Spinal cord (tissue), 10 donors: ENCODE results near the gene AGTRAP. TPM values are rescaled to one million over a fixed set of nuclear protein-coding genes. Genes with fewer than 3 reads are reported as not detected.

ENCODE experiments used
- DNase-seq, 6 donors: peaks; one replicate each; pipeline versions ENCODE4 v3.0.0 to v3.0.0-alpha.2; 2013 to 2015; ENCODE audit warnings: low spot score in 6 of 6, low read depth in 4 of 6
- H3K27ac ChIP-seq: one replicate; pipeline ENCODE4 v1.5.1; 2013; ENCODE audit warnings: low read depth, low read length, control low read depth
- H3K27me3 ChIP-seq: one replicate; pipeline ENCODE4 v1.6.1; 2013; ENCODE audit warnings: low read length; ENCODE audit not compliant: control insufficient read depth, insufficient read depth
- H3K36me3 ChIP-seq: one replicate; pipeline ENCODE4 v1.6.1; 2013; ENCODE audit warnings: low read length; ENCODE audit not compliant: control insufficient read depth, insufficient read depth
- H3K4me1 ChIP-seq: one replicate; pipeline ENCODE4 v1.6.1; 2013; ENCODE audit warnings: low read length; ENCODE audit not compliant: control insufficient read depth, insufficient read depth
- H3K4me3 ChIP-seq: one replicate; pipeline ENCODE4 v1.5.1; 2013; ENCODE audit warnings: low read depth, low read length, control low read depth
- H3K9me3 ChIP-seq: one replicate; pipeline ENCODE4 v1.6.1; 2013; ENCODE audit warnings: low read length; ENCODE audit not compliant: control insufficient read depth, insufficient read depth
- WGBS: methylation state at CpG from one replicate; pipeline ENCODE4 v1.1.5; 2013; ENCODE audit warnings: missing lambda C conversion rate; ENCODE audit not compliant: insufficient coverage; 5-methylcytosine and 5-hydroxymethylcytosine counted together
- polyA plus RNA-seq, 2 donors: library from polyadenylated mRNA; unstranded; fragments of 120-200 nt; gene quantifications; one replicate each; pipeline ENCODE4 v1.2.1, GENCODE V29; 2013; ENCODE audit not compliant: insufficient read length in 2 of 2
- total RNA-seq, 2 donors: library from RNA; depleted of rRNA in 1 of 2; stranded (reverse); fragments of 120-200 nt in 1 of 2; fragments of >200 nt in 1 of 2; gene quantifications; one replicate each; pipeline versions ENCODE4 v1.2.3 to v1.2.4, GENCODE V29; 2013 to 2014
- donor health status: healthy.

AGTRAP gene
- total and polyA plus RNA-seq, 4 donors: 11.8 to 45.1 (median 21.7) TPM

GRCh38 chr1:11705596-11705995, 30.3 kb upstream of the AGTRAP start:
- DNase-seq: peak in 2 of 6 donors; percentile 27 to 37
- H3K4me3 ChIP-seq: no peak overlapping the region
- WGBS: 50% methylated on average over 7 of the region's 9 CpGs
- H3K4me1 ChIP-seq: peaks cover 70% of the 10 kb centered on the region
- H3K27me3 ChIP-seq: peaks cover under 1% of the 10 kb centered on the region
- peaks cover 20% of the 10 kb centered on the region for H3K36me3 ChIP-seq
- no peak overlapping the region for H3K27ac ChIP-seq
- H3K9me3 ChIP-seq: no peaks in the 10 kb centered on the region

DNA sequence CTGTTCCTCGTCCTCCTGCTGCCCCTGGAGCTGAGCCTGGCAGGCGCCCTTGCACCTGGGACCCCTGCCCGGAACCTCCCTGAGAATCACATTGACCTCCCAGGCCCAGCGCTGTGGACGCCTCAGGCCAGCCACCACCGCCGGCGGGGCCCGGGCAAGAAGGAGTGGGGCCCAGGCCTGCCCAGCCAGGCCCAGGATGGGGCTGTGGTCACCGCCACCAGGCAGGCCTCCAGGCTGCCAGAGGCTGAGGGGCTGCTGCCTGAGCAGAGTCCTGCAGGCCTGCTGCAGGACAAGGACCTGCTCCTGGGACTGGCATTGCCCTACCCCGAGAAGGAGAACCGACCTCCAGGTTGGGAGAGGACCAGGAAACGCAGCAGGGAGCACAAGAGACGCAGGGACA, 29.6 kb upstream of the AGTRAP start:
- Histone ChIP-seq H3K27me3 (no peaks in the 10 kb centered on the region), H3K36me3 (peaks cover 20% of the 10 kb centered on the region), H3K4me1 (peaks cover 63% of the 10 kb centered on the region), H3K9me3 (no peaks in the 10 kb centered on the region), H3K27ac (no peak overlapping the region), H3K4me3 (no peak overlapping the region)
- no peak for DNase-seq
- WGBS: 92% methylated on average over 14 of the region's 14 CpGs

- H3K4me1 ChIP-seq: peaks cover 51% of the 10 kb centered on the region
- H3K36me3 ChIP-seq: peaks cover 26% of the 10 kb centered on the region
- no peak overlapping the region for H3K27ac ChIP-seq
- no peaks in the 10 kb centered on the region for H3K27me3 ChIP-seq
- H3K9me3 ChIP-seq: no peaks in the 10 kb centered on the region
- H3K4me3 ChIP-seq: no peak overlapping the region
- 46% methylated on average over 17 of the region's 17 CpGs for WGBS
- DNase-seq: peak in 3 of 6 donors; percentile 46 to 85 (median 73)
These were observed 28.2 kb upstream of the AGTRAP start for GRCh38 chr1:11707621-11708276.

DNA sequence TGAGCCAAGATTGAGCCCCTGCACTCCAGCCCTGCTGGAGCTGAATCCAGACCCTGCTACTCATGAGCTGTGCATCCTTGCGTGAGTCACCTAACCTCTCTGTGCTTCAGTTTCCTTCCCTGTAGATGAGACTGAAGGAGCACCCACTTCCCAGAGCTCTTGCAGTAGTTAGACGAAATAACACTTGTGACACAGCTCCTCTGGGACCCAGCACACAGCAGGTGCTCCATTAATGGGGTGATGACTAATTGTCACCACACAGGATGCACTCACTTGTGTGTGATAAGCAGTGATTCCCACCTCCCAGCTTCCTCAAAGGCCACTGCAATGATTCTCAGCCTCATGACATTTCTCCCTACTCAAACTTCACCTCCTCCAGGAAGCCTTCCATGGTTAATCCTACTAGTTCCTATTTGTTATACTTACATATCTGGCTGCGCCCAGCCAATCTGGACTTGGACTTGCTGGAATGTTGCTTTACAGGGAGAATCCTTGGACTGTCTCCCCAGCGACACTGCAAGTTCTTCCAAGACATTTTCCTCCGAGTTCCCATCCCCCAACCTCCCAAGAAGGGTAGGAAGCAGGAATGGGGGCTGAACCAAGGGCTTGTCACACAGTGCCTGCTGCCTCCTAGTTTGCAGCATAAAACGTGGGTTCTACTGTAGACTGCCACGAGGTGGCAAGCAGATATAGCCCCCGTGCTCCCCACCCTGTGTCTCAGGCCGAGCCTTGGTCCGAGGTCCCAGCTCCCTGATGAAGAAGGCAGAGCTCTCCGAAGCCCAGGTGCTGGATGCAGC, 27.2 kb upstream of the AGTRAP start:
- 91% methylated on average over 8 of the region's 11 CpGs for WGBS
- DNase-seq: no peak
- H3K36me3 ChIP-seq: peaks cover 26% of the 10 kb centered on the region

DNA sequence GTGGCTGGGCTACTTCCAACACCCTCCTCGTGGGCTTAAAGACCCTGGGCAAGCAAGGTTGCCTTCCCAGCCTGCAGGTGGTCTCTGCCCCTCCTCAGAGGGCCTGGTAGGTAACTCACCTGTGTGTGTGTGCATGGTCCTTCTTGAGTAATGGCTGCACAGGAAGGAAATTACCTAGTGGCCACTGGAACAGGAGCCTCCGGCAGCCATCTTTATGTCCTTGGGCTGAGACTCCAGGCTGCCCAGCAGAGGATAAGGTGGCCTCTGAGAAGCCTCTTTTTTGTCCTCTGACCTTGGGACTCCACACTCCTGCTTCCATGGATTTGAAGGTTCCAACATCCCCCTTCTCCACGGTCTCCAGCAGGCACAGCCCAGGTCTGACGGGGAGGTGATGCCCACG, 24.4 kb upstream of the AGTRAP start:
- Histone ChIP-seq H3K27me3 (no peaks in the 10 kb centered on the region), H3K27ac (no peak overlapping the region), H3K9me3 (no peaks in the 10 kb centered on the region), H3K4me1 (peaks cover 19% of the 10 kb centered on the region), H3K4me3 (no peak overlapping the region), H3K36me3 (peaks cover 29% of the 10 kb centered on the region)
- DNase-seq: no peak
- WGBS: 96% methylated on average over 2 of the region's 5 CpGs

More for the DNA sequence above, 27.2 kb upstream of the AGTRAP start:
- Histone ChIP-seq H3K4me3 (no peak overlapping the region), H3K27me3 (no peaks in the 10 kb centered on the region), H3K9me3 (no peaks in the 10 kb centered on the region), H3K4me1 (peaks cover 41% of the 10 kb centered on the region), H3K27ac (no peak overlapping the region)

GRCh38 chr1:11712285-11712684, 23.7 kb upstream of the AGTRAP start:
- no peak overlapping the region for H3K4me3 ChIP-seq
- H3K27ac ChIP-seq: no peak overlapping the region
- DNase-seq: no peak
- peaks cover 25% of the 10 kb centered on the region for H3K36me3 ChIP-seq
- H3K4me1 ChIP-seq: peaks cover 15% of the 10 kb centered on the region
- no peaks in the 10 kb centered on the region for H3K9me3 ChIP-seq
- 100% methylated on average over 5 of the region's 8 CpGs for WGBS
- H3K27me3 ChIP-seq: no peaks in the 10 kb centered on the region

DNA sequence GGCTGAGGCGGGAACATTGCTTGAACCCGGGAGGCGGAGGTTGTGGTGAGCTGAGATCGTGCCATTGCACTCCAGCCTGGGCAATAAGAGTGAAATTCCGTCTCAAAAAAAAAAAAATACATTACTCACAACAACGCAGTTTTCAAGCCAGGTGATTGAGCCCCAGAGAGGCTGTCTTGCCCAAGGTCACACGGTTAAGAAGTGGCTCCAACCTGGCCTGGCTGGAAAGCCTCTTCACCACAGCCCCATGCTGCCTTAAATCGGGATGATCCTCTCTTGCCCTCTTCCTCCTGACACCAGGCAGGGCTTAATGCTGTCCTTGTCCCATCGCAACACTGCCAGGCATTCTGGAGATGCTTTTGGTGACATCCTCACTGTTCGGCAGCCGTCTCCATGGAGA, 22.8 kb upstream of the AGTRAP start:
- no peak overlapping the region for H3K27ac ChIP-seq
- DNase-seq: no peak
- H3K36me3 ChIP-seq: peaks cover 20% of the 10 kb centered on the region
- WGBS: 67% methylated on average over 10 of the region's 11 CpGs
- H3K4me3 ChIP-seq: no peak overlapping the region
- H3K27me3 ChIP-seq: no peaks in the 10 kb centered on the region
- H3K4me1 ChIP-seq: peaks cover 7% of the 10 kb centered on the region
- H3K9me3 ChIP-seq: no peaks in the 10 kb centered on the region

DNA sequence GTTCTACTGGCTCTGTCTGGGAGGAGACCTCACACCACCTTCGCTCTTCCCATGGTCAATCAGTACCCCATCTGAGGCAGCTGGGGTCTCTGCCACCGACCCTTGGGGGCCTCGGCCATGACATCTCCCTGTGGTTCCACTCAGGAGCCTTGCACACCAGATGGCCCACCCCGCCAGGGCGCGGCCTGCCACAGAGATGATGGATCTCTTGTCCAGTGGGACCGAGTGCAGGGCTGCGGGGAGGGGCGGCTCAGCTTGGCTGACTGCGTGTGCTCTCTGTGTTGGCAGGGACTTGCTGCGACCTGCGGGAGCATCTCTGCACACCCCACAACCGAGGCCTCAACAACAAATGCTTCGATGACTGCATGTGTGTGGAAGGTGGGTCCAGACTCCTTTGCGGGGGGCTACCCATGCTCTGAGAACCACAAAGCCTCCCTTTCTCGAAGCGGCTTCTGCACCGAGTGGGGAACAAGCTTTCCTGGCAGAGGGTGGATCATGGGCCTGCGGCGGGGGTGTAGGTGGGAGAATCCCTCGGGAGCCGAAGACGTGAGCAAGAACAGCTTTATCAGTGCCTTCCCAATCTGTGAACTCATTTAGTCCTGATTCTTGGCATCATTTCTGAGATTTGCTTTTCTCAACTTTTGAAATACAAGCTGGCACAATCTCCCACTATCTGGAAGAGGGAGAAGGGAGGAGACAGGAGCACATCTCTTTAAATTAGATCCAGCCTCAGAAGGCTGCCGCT, 20.9 kb upstream of the AGTRAP start:
- DNase-seq: peak in 2 of 6 donors; percentile 16 to 93
- peaks cover 15% of the 10 kb centered on the region for H3K4me1 ChIP-seq
- no peak overlapping the region for H3K27ac ChIP-seq
- peaks cover 13% of the 10 kb centered on the region for H3K36me3 ChIP-seq
- H3K9me3 ChIP-seq: no peaks in the 10 kb centered on the region
- 75% methylated on average over 19 of the region's 24 CpGs for WGBS
- H3K27me3 ChIP-seq: no peaks in the 10 kb centered on the region
- no peak overlapping the region for H3K4me3 ChIP-seq

DNA sequence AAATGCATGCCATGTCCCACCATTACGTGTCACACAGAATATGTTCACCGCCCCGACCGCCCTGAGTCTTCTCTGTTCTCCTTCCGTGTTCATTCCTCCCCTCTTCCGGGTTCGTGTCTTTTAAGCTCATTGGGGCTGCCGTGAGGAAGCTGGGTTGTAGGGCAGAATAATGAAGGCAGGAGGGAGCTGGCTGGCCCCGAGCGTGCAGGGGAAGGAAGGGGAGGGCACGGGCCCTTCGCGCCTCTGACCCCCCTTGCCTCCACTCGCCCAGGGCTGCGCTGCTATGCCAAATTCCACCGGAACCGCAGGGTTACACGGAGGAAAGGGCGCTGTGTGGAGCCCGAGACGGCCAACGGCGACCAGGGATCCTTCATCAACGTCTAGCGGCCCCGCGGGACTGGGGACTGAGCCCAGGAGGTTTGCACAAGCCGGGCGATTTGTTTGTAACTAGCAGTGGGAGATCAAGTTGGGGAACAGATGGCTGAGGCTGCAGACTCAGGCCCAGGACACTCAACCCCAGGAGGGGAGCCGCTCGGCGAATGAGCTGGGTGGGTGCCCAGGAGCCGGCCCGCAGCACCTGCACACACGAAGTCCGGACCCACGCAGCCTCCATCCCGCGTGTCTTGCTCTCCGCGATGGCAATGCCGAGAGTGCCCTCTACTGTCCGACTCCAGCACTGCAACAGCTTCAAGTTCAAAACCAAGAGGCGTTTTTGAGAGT, 16.5 kb upstream of the AGTRAP start:
- peak in 4 of 6 donors; percentile 58 to 93 (median 78) for DNase-seq
- Histone ChIP-seq H3K9me3 (no peaks in the 10 kb centered on the region), H3K4me3 (peak overlapping the region; percentile 24), H3K4me1 (peaks cover 14% of the 10 kb centered on the region), H3K27ac (no peak overlapping the region), H3K36me3 (peaks cover 9% of the 10 kb centered on the region), H3K27me3 (no peaks in the 10 kb centered on the region)
- 10% methylated on average over 30 of the region's 44 CpGs for WGBS
